NCI-H446 treated with DMSO at 0.1 percent for 48 hours (cell line): ENCODE measurements around the gene PPFIBP2.
"Not testable (repeated sequence)": the region's sequence is repeated elsewhere in the genome, so short reads cannot be mapped to it uniquely, and the experiment has no call there.

Experiments used
- DNase-seq: peaks from one replicate; lab custom pipeline; 2025; lab: John Stamatoyannopoulos, UW

PPFIBP2 gene

GRCh38 chr11:7636350-7636749 lies 122.6 kb downstream of the PPFIBP2 start:
- DNase-seq = no peak

- peak; percentile 43 for DNase-seq
Measured at GRCh38 chr11:7637447-7638157, 123.8 kb downstream of the PPFIBP2 start.

GRCh38 chr11:7638710-7639642 lies 125.2 kb downstream of the PPFIBP2 start:
- peak; percentile 20 for DNase-seq

GRCh38 chr11:7639643-7640025 lies 125.8 kb downstream of the PPFIBP2 start:
- DNase-seq = peak; percentile 8

- no peak for DNase-seq
Measured at GRCh38 chr11:7640816-7641215, 127.0 kb downstream of the PPFIBP2 start.

GRCh38 chr11:7642747-7643146 lies 128.9 kb downstream of the PPFIBP2 start:
- no peak for DNase-seq

- no peak for DNase-seq
Measured at GRCh38 chr11:7643314-7643713, 129.5 kb downstream of the PPFIBP2 start.

- no peak for DNase-seq
Measured at GRCh38 chr11:7645206-7645605, 131.4 kb downstream of the PPFIBP2 start.

- no peak for DNase-seq
Measured at GRCh38 chr11:7646866-7647265, 133.1 kb downstream of the PPFIBP2 start.

GRCh38 chr11:7648264-7648663 lies 134.5 kb downstream of the PPFIBP2 start:
- no peak for DNase-seq

GRCh38 chr11:7651140-7651551 lies 137.3 kb downstream of the PPFIBP2 start:
- DNase-seq = no peak

- no peak for DNase-seq
Measured at GRCh38 chr11:7651700-7652099, 137.9 kb downstream of the PPFIBP2 start.

- peak; percentile 31 for DNase-seq
Measured at GRCh38 chr11:7654195-7654705, 140.5 kb downstream of the PPFIBP2 start.

GRCh38 chr11:7655253-7656217 lies 141.7 kb downstream of the PPFIBP2 start:
- DNase-seq = no peak

- no peak for DNase-seq
Measured at GRCh38 chr11:7656704-7657103, 142.9 kb downstream of the PPFIBP2 start.

- peak; percentile 22 for DNase-seq
Measured at GRCh38 chr11:7657306-7658025, 143.7 kb downstream of the PPFIBP2 start.

- DNase-seq = not testable (repeated sequence)
Measured at GRCh38 chr11:7663531-7663930, 149.7 kb downstream of the PPFIBP2 start.

GRCh38 chr11:7664867-7665266 lies 151.1 kb downstream of the PPFIBP2 start:
- no peak for DNase-seq

GRCh38 chr11:7665473-7666291 lies 151.9 kb downstream of the PPFIBP2 start:
- peak; percentile 15 for DNase-seq

- no peak for DNase-seq
Measured at GRCh38 chr11:7666292-7666866, 152.6 kb downstream of the PPFIBP2 start.
